GM12891 (cell line): ENCODE measurements around the gene NELL2.

Experiments
- DNase-seq: peaks from one replicate; pipeline ENCODE4 v3.0.0; 2011; ENCODE audit warnings: low spot score; ENCODE audit not compliant: insufficient read length
- FAIRE-seq: peaks from 2 replicates; lab custom pipeline; 2011; peaks lifted over from hg19 to GRCh38; lab: Jason Lieb, UNC
- PAX5 ChIP-seq: IDR thresholded peaks from 2 replicates; pipeline ENCODE4 v1.6.1; 2011; ENCODE audit warnings: low read length, moderate library complexity, mild to moderate bottlenecking; ENCODE audit not compliant: insufficient read depth, severe bottlenecking
- POLR2A ChIP-seq: IDR thresholded peaks from 2 replicates; pipeline ENCODE4 v1.6.1; 2011; ENCODE audit warnings: low read depth, low read length, control low read depth
- POLR2AphosphoS5 ChIP-seq: IDR thresholded peaks from 2 replicates; pipeline ENCODE4 v1.6.1; 2011; ENCODE audit warnings: low read depth, low read length, control low read depth
- POU2F2 ChIP-seq: IDR thresholded peaks from 2 replicates; pipeline ENCODE4 v1.6.1; 2011; ENCODE audit warnings: low read depth, mild to moderate bottlenecking, control low read depth, low read length, moderate library complexity
- SPI1 ChIP-seq: IDR thresholded peaks from 2 replicates; pipeline ENCODE4 v1.6.1; 2011; ENCODE audit warnings: low read depth, low read length, control low read depth
- TAF1 ChIP-seq: IDR thresholded peaks from 2 replicates; pipeline ENCODE4 v1.6.1; 2011; ENCODE audit warnings: low read depth, low read length, control low read depth

NELL2 gene

GRCh38 chr12:44647917-44648690, 228.0 kb downstream of the NELL2 start:
- no peak for FAIRE-seq
- no peak for DNase-seq
- no peak for TF ChIP-seq POLR2AphosphoS5
- no peak for TF ChIP-seq POLR2A
- TF ChIP-seq PAX5 = no peak
- TF ChIP-seq TAF1 = no peak
- no peak for TF ChIP-seq SPI1
- TF ChIP-seq POU2F2 = no peak

- DNase-seq (no peak), FAIRE-seq (no peak)
- TF ChIP-seq SPI1 (no peak), POLR2AphosphoS5 (no peak), PAX5 (no peak), TAF1 (no peak), POLR2A (no peak), POU2F2 (no peak)
Measured at GRCh38 chr12:44640427-44641190, 235.5 kb downstream of the NELL2 start.

- no peak for TF ChIP-seq POU2F2
Measured at GRCh38 chr12:44637875-44638274, 238.2 kb downstream of the NELL2 start.

GRCh38 chr12:44628180-44628579, 247.9 kb downstream of the NELL2 start:
- no peak for FAIRE-seq
- TF ChIP-seq TAF1 (no peak), POU2F2 (no peak), PAX5 (no peak), SPI1 (no peak)
- DNase-seq = no peak

More at GRCh38 chr12:44637875-44638274, 238.2 kb downstream of the NELL2 start:
- DNase-seq = no peak
- no peak for FAIRE-seq

GRCh38 chr12:44627387-44628166, 248.5 kb downstream of the NELL2 start:
- DNase-seq (no peak), FAIRE-seq (no peak)
- TF ChIP-seq POU2F2 = no peak
- no peak for TF ChIP-seq POLR2AphosphoS5
- TF ChIP-seq PAX5 = no peak
- no peak for TF ChIP-seq SPI1
- no peak for TF ChIP-seq TAF1
- no peak for TF ChIP-seq POLR2A

- DNase-seq (no peak), FAIRE-seq (no peak)
- no peak for TF ChIP-seq PAX5
- TF ChIP-seq SPI1 = no peak
Measured at GRCh38 chr12:44626883-44627282, 249.2 kb downstream of the NELL2 start.

- TF ChIP-seq SPI1 (no peak), POLR2A (no peak), POLR2AphosphoS5 (no peak), POU2F2 (no peak), PAX5 (no peak), TAF1 (no peak)
- DNase-seq = no peak
- FAIRE-seq = no peak
Measured at GRCh38 chr12:44618946-44619345, 257.2 kb downstream of the NELL2 start.

- FAIRE-seq (no peak), DNase-seq (no peak)
- TF ChIP-seq PAX5 (no peak), POLR2A (no peak), POLR2AphosphoS5 (no peak), POU2F2 (no peak), TAF1 (no peak), SPI1 (no peak)
Measured at GRCh38 chr12:44616402-44616801, 259.7 kb downstream of the NELL2 start.

- FAIRE-seq (no peak), DNase-seq (no peak)
- no peak for TF ChIP-seq SPI1
Measured at GRCh38 chr12:44611538-44611937, 264.6 kb downstream of the NELL2 start.

- no peak for TF ChIP-seq PAX5
- FAIRE-seq (no peak), DNase-seq (no peak)
Measured at GRCh38 chr12:44603701-44604100, 272.4 kb downstream of the NELL2 start.
